ENCODE measurements around the gene GPNMB. TPM values are rescaled to one million over a fixed set of nuclear protein-coding genes. Genes with fewer than 3 reads are reported as not detected.

Gene GPNMB
- total and polyA plus RNA-seq, 2 of the 13 experiments (the other 11 are each of a cell fraction or from before 2014, with no cell fraction given), result 1.1 to 1.6 TPM

GRCh38 chr7:23298885-23299769 is 52.6 kb downstream of the GPNMB start, which contains the start of gene MALSU1 (continued):
- peak; percentile 80; the same call in 1 of the 2 replicates for TF ChIP-seq DZIP1 (CRISPR knock-in tag; IDR thresholded peaks at IDR 0.05)
- TF ChIP-seq TRIM24 (CRISPR knock-in tag; IDR thresholded peaks at IDR 0.05), result no peak
- no peak for TF ChIP-seq ZNF674 (CRISPR knock-in tag; IDR thresholded peaks at IDR 0.05; ENCODE audit: low read depth)
- TF ChIP-seq ZNF292 (CRISPR knock-in tag; IDR thresholded peaks at IDR 0.05; ENCODE audit: borderline replicate concordance, low read depth), result no peak
- TF ChIP-seq KLF6 (CRISPR knock-in tag; IDR thresholded peaks at IDR 0.05), result peak; percentile 75; the same call in 1 of the 2 replicates
- no peak for TF ChIP-seq RBM22 (optimal IDR thresholded peaks at IDR 0.05; ENCODE audit: low read length)
- no peak for TF ChIP-seq KDM4B (CRISPR knock-in tag; IDR thresholded peaks at IDR 0.05)
- peak; percentile 98 for TF ChIP-seq ZFY (CRISPR knock-in tag; IDR thresholded peaks at IDR 0.05)
- TF ChIP-seq THYN1 (CRISPR knock-in tag; IDR thresholded peaks at IDR 0.05; ENCODE audit: borderline replicate concordance, low read depth), result no peak
- TF ChIP-seq NONO (IDR thresholded peaks at IDR 0.05), result no peak
- TF ChIP-seq NONO (CRISPR knock-in tag; conservative IDR thresholded peaks at IDR 0.05), result peak; percentile 87

Data from HepG2 (cell line).